Loucy (cell line): Measurements from ENCODE around the gene INHA.

ENCODE experiments used
- H2AFZ ChIP-seq: fragments of 200-600 bp; sonication (generic); 2 replicates; pipeline ENCODE4 v1.6.0; 2016; ENCODE audit warnings: antibody characterized with exemption, mild to moderate bottlenecking, low read length, moderate library complexity
- H3F3A ChIP-seq: fragments of 200-600 bp; 2 replicates; pipeline ENCODE4 v1.6.0; 2016; ENCODE audit warnings: antibody characterized with exemption, low read depth, mild to moderate bottlenecking
- H3K27me3 ChIP-seq: fragments of 200-600 bp; sonication (generic); 2 replicates; pipeline ENCODE4 v1.6.1; 2014; ENCODE audit warnings: low read length, mild to moderate bottlenecking; ENCODE audit not compliant: insufficient read depth, poor library complexity, severe bottlenecking
- H3K36me3 ChIP-seq: fragments of 200-600 bp; sonication (generic); 2 replicates; pipeline ENCODE4 v1.6.1; 2016; ENCODE audit warnings: low read length; ENCODE audit not compliant: insufficient read depth
- H3K4me1 ChIP-seq: fragments of 200-600 bp; sonication (generic); 2 replicates; pipeline ENCODE4 v1.5.1; 2014; ENCODE audit warnings: low read length, mild to moderate bottlenecking; ENCODE audit not compliant: insufficient read depth, poor library complexity, severe bottlenecking
- H3K4me2 ChIP-seq: fragments of 200-600 bp; sonication (generic); 2 replicates; pipeline ENCODE4 v1.6.0; 2014; ENCODE audit warnings: antibody characterized with exemption, low read length, low read depth, mild to moderate bottlenecking; ENCODE audit not compliant: poor library complexity, severe bottlenecking
- H3K4me3 ChIP-seq: fragments of 200-600 bp; sonication (generic); 2 replicates; pipeline ENCODE4 v1.5.1; 2014; ENCODE audit warnings: low read length, mild to moderate bottlenecking, mixed read lengths; ENCODE audit not compliant: poor library complexity, severe bottlenecking
- H3K79me2 ChIP-seq: fragments of 200-600 bp; sonication (generic); 2 replicates; pipeline ENCODE4 v1.6.1; 2014; ENCODE audit warnings: low read length; ENCODE audit not compliant: insufficient read depth
- H3K9ac ChIP-seq: fragments of 200-600 bp; sonication (generic); 2 replicates; pipeline ENCODE4 v1.6.0; 2014; ENCODE audit warnings: mild to moderate bottlenecking, low read depth, low read length, moderate library complexity; ENCODE audit not compliant: poor library complexity, severe bottlenecking
- H3K9me2 ChIP-seq: fragments of 200-600 bp; sonication (generic); replicated peaks from 2 replicates; pipeline ENCODE4 v1.6.1; 2016; ENCODE audit warnings: low read depth, low read length, mixed read lengths
- H3K9me3 ChIP-seq: fragments of 200-600 bp; sonication (generic); 2 replicates; pipeline ENCODE4 v1.6.1; 2014; ENCODE audit warnings: mild to moderate bottlenecking, antibody characterized with exemption, low read length, low read depth; ENCODE audit not compliant: insufficient read depth
- H4K20me1 ChIP-seq: fragments of 200-600 bp; sonication (generic); 2 replicates; pipeline ENCODE4 v1.6.0; 2014; ENCODE audit warnings: antibody characterized with exemption, low read length, mild to moderate bottlenecking; ENCODE audit not compliant: insufficient read depth, poor library complexity, severe bottlenecking
- EZH2phosphoT487 ChIP-seq: fragments of 200-600 bp; IDR thresholded peaks from 2 replicates; pipeline ENCODE4 v1.6.1; 2018; ENCODE audit warnings: antibody characterized with exemption, mild to moderate bottlenecking, moderate library complexity, borderline replicate concordance
- TF ChIP-seq, protein P1 (sequence below): fragments of 200-600 bp; sonication (generic); conservative IDR thresholded peaks from 2 replicates; pipeline ENCODE4 v1.5.1; 2014; ENCODE audit warnings: mild to moderate bottlenecking, antibody characterized with exemption, low read length

The INHA gene

DNA sequence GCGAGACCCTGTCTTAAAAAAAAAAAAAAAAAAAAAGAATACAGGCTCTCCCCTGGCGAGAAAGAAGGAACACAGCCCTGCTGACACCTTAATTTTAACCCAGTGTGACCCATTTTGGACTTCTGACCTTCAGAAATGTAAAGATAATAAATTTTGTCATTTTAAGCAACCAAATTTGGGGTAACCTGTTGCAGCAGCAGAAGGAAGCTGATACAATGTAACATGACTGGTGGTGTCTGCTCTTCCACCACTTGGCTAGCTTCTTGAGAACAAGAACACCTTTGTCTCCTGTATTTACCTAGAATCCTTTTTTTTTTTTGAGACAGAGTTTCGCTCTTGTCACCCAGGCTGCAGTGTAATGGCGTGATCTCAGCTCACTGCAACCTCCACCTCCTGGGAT is 19.0 kb downstream of the INHA start:
- Histone ChIP-seq H4K20me1 (no peaks in the 10 kb centered on the region), H3K4me3 (no peak overlapping the region), H3K9me3 (no peaks in the 10 kb centered on the region), H3K36me3 (no peaks in the 10 kb centered on the region), H2AFZ (no peak overlapping the region), H3F3A (no peaks in the 10 kb centered on the region), H3K4me1 (no peaks in the 10 kb centered on the region), H3K9me2 (no peaks in the 10 kb centered on the region), H3K9ac (no peak overlapping the region), H3K4me2 (no peak overlapping the region), H3K79me2 (no peaks in the 10 kb centered on the region), H3K27me3 (no peaks in the 10 kb centered on the region)
- TF ChIP-seq EZH2phosphoT487, result no peak
- TF ChIP-seq, protein P1, sequence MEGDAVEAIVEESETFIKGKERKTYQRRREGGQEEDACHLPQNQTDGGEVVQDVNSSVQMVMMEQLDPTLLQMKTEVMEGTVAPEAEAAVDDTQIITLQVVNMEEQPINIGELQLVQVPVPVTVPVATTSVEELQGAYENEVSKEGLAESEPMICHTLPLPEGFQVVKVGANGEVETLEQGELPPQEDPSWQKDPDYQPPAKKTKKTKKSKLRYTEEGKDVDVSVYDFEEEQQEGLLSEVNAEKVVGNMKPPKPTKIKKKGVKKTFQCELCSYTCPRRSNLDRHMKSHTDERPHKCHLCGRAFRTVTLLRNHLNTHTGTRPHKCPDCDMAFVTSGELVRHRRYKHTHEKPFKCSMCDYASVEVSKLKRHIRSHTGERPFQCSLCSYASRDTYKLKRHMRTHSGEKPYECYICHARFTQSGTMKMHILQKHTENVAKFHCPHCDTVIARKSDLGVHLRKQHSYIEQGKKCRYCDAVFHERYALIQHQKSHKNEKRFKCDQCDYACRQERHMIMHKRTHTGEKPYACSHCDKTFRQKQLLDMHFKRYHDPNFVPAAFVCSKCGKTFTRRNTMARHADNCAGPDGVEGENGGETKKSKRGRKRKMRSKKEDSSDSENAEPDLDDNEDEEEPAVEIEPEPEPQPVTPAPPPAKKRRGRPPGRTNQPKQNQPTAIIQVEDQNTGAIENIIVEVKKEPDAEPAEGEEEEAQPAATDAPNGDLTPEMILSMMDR, result no peak

DNA sequence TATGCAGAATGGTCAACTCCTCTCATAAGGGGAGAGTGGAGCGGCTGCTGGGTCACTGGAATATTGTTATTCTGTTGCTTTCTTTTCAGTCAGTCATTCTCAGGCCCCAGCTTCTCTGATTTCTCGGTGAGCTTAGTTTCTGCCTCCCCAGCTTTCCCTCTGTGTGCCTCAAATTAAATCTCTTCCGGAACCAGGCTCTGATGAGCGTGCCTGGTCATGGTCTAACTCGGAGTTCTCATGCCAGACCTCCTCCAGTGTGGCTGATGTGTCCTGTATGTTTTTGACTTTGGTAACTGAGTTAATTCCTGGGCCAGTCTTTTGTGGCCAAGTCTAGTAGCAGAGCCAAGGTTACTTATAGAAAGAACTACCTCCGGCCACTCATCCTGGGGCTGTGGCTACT is 20.6 kb downstream of the INHA start:
- no peaks in the 10 kb centered on the region for H3F3A ChIP-seq
- H3K27me3 ChIP-seq, result no peaks in the 10 kb centered on the region
- H3K4me3 ChIP-seq, result no peak overlapping the region
- H3K9ac ChIP-seq, result no peak overlapping the region
- peaks cover 6% of the 10 kb centered on the region for H3K4me1 ChIP-seq
- H3K36me3 ChIP-seq, result no peaks in the 10 kb centered on the region
- no peaks in the 10 kb centered on the region for H3K9me2 ChIP-seq
- TF ChIP-seq, protein P1, result no peak
- no peak for TF ChIP-seq EZH2phosphoT487
- H2AFZ ChIP-seq, result no peak overlapping the region
- no peaks in the 10 kb centered on the region for H3K9me3 ChIP-seq
- H4K20me1 ChIP-seq, result no peaks in the 10 kb centered on the region
- no peak overlapping the region for H3K4me2 ChIP-seq
- no peaks in the 10 kb centered on the region for H3K79me2 ChIP-seq

DNA sequence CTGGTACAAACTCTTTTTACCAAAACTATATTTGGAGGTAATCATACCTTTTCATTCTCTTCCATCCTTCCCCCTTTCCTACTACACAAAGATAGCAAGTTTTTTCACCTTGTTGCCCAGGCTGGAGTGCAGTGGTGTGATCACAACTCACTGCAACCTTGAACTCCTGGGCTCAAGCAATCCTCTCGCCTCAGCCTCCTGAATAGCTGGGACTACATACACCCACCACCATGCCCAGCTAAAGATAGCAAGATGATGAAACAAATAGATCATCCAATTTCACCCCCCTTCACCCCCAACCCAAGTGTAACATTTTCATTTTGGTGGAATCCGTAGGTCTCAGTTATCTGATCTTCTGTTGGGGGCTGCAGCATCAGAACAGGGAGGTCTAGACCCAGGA is 21.0 kb downstream of the INHA start:
- Histone ChIP-seq H3K4me1 (peaks cover 6% of the 10 kb centered on the region), H3K9me2 (no peaks in the 10 kb centered on the region), H3K4me3 (no peak overlapping the region), H3K36me3 (no peaks in the 10 kb centered on the region), H3K4me2 (no peak overlapping the region), H2AFZ (no peak overlapping the region), H3F3A (no peaks in the 10 kb centered on the region), H3K79me2 (peaks cover 2% of the 10 kb centered on the region; the same call in 1 of the 2 replicates), H4K20me1 (no peaks in the 10 kb centered on the region), H3K9me3 (no peaks in the 10 kb centered on the region), H3K9ac (no peak overlapping the region), H3K27me3 (no peaks in the 10 kb centered on the region)
- TF ChIP-seq, protein P1, result no peak
- no peak for TF ChIP-seq EZH2phosphoT487
